ENCODE measurements around the gene LRRC52. TPM values are rescaled to one million over a fixed set of nuclear protein-coding genes. Genes with fewer than 3 reads are reported as not detected.

Gene LRRC52
- total and polyA plus RNA-seq, 3 donors from 2014 or later, result 3.8 to 29.4 (median 3.8) TPM

GRCh38 chr1:165539908-165540307 is 3.9 kb upstream of the LRRC52 start:
- Histone ChIP-seq H3K9me3 (no peaks in the 10 kb centered on the region), H3K4me1 (peaks cover 4% of the 10 kb centered on the region), H3K36me3 (ENCODE audit: low read depth, missing control alignments) (no peaks in the 10 kb centered on the region), H3K27me3 (no peaks in the 10 kb centered on the region), H3K4me3 (no peak overlapping the region), H3K27ac (no peak overlapping the region)
- no peak for DNase-seq
- intact Hi-C loops (cut with DNase I; ENCODE audit: low total_unique reads), result no loop called here
- no peak for TF ChIP-seq CTCF (IDR thresholded peaks at IDR 0.05)
- no peak for TF ChIP-seq POLR2A (IDR thresholded peaks at IDR 0.05)
- 57 to 73% methylated on average over 3 of the region's 3 CpGs for WGBS, 2 donors

GRCh38 chr1:165542015-165542631 is 1.7 kb upstream of the LRRC52 start:
- Histone ChIP-seq H3K27ac (no peak overlapping the region), H3K9me3 (no peaks in the 10 kb centered on the region), H3K4me1 (peaks cover 4% of the 10 kb centered on the region), H3K27me3 (no peaks in the 10 kb centered on the region), H3K36me3 (ENCODE audit: low read depth, missing control alignments) (no peaks in the 10 kb centered on the region), H3K4me3 (no peak overlapping the region)
- intact Hi-C loops (cut with DNase I; ENCODE audit: low total_unique reads), result no loop called here
- TF ChIP-seq CTCF (IDR thresholded peaks at IDR 0.05), result no peak
- no peak for TF ChIP-seq POLR2A (IDR thresholded peaks at IDR 0.05)
- DNase-seq, result no peak
- WGBS, 2 donors, result 89 to 95% methylated on average over 6 of the region's 6 CpGs

- Histone ChIP-seq H3K9me3 (no peaks in the 10 kb centered on the region), H3K36me3 (ENCODE audit: low read depth, missing control alignments) (no peaks in the 10 kb centered on the region), H3K27ac (no peak overlapping the region), H3K4me3 (no peak overlapping the region), H3K27me3 (no peaks in the 10 kb centered on the region), H3K4me1 (peaks cover 4% of the 10 kb centered on the region)
- DNase-seq, result no peak
- intact Hi-C loops (cut with DNase I; ENCODE audit: low total_unique reads), result no loop called here
- TF ChIP-seq POLR2A (IDR thresholded peaks at IDR 0.05), result no peak
- TF ChIP-seq CTCF (IDR thresholded peaks at IDR 0.05), result no peak
- 0 to 2% methylated on average over 1 of the region's 1 CpG for WGBS, 2 donors
These were observed 1.2 kb upstream of the LRRC52 start for GRCh38 chr1:165542647-165543046.

- H3K9me3 ChIP-seq, result no peaks in the 10 kb centered on the region
- no peak for TF ChIP-seq POLR2A (IDR thresholded peaks at IDR 0.05)
- TF ChIP-seq CTCF (IDR thresholded peaks at IDR 0.05), result no peak
- no peaks in the 10 kb centered on the region for H3K27me3 ChIP-seq
- H3K4me1 ChIP-seq, result peaks cover 4% of the 10 kb centered on the region
- no peak for DNase-seq
- no peak overlapping the region for H3K27ac ChIP-seq
- no peaks in the 10 kb centered on the region for H3K36me3 ChIP-seq (ENCODE audit: low read depth, missing control alignments)
- H3K4me3 ChIP-seq, result no peak overlapping the region
- intact Hi-C loops (cut with DNase I; ENCODE audit: low total_unique reads), result no loop called here
These were observed 1.2 kb downstream of the LRRC52 start for GRCh38 chr1:165544996-165545395.

GRCh38 chr1:165545974-165546373 is 2.2 kb downstream of the LRRC52 start:
- Histone ChIP-seq H3K36me3 (ENCODE audit: low read depth, missing control alignments) (no peaks in the 10 kb centered on the region), H3K4me1 (peaks cover 4% of the 10 kb centered on the region), H3K27ac (no peak overlapping the region), H3K4me3 (no peak overlapping the region), H3K9me3 (no peaks in the 10 kb centered on the region), H3K27me3 (no peaks in the 10 kb centered on the region)
- no peak for DNase-seq
- intact Hi-C loops (cut with DNase I; ENCODE audit: low total_unique reads), result no loop called here
- no peak for TF ChIP-seq CTCF (IDR thresholded peaks at IDR 0.05)
- TF ChIP-seq POLR2A (IDR thresholded peaks at IDR 0.05), result no peak
- 50 to 61% methylated on average over 2 of the region's 2 CpGs for WGBS, 2 donors

All from testis (tissue), 3 donors.